Retina (tissue), 1 donor: ENCODE data around the gene FAM204A.

Source experiments
- DNase-seq: peaks from one replicate; pipeline ENCODE4 v3.0.0-alpha.2; 2016

FAM204A gene

DNA sequence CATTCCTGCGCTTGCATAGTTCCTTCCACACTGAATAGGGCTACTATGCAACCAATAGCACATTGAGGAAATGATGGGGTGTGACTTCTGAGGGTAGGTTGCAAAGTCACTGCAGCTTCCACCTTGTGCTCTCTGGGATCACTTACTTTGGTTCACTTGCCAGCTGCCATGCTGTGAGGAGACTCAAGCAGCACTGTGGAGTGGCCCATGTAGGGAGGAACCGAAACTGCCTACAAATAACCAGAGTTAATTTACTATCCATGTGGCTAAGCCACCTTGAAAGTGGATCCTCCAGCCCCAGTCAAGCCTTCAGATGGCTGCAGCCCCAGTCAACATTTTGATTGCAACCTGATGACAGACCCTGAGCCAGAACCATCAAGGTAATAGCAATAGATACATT is 64.3 kb downstream of the FAM204A start:
- DNase-seq, result no peak

DNA sequence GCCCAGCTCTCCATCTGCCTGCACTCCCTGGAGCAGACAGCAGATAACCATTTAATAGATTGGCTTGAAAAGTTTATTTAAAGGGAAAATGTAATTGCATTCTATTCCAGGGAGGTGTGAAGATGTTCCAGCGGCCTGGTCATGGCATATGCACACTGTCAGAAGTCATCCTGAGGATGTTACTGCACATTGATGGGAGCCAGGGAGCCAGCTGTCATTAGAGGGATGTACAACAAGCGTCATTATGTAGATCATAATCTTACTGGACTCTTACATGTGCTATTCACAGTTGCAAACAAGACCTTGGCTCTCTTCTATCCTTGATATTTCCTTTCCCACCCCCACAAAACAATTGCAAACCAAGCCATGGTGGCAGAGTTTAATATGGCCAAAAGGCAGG is 65.4 kb downstream of the FAM204A start:
- DNase-seq, result no peak

DNA sequence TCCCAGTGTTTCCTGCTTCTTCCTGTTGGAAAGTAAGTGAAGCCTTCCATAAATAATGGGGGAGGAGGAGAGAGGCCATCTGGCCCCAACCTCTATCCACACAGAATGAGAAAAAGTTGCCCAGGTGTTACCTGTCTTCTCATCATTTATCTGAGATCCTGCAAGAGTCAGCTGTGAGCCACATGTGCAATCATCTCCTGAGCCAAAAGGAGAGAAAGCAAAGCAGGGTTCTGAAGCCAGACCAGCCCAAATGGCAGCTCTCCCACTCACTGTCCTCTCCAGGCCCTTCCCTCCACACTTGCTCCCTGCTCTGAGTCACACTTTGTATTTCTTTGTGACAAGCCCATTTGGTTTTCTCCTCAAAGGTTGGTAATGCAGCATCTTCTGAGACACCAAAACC is 65.9 kb downstream of the FAM204A start:
- no peak for DNase-seq

DNA sequence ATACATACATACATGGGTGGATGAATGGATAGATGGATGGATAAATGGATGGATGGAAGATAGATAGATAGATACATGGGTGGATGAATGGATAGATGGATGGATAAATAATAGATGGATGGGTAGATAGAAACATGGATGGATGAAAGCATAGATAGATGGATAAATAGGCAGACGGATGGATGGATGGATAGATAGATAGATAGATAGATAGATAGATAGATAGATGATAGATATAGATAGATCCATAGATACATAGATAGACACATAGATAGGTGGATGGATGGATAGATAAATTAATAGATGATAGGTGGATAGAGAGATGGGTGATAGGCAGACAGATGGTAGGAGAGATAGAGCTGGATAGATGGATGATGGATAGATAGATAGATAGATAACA is 68.5 kb downstream of the FAM204A start:
- no peak for DNase-seq

DNA sequence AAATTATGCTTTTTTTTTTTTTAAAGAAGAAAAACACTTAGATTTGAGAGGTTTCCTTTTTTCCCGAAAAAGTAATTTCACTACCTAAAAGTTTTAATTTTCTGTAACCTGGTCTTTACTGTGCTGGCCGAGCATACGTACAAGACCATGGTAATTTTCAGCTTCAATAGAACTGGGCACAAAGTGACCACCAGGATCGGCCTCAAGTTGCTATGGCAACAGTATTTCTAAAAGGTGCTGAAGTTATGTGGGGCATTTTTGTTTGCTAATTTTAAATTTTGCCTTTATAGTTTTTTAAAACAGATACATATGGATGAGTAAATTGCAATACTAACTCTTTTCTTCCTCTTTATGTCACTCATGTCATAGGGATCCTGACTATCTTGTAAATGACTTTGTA is 69.4 kb downstream of the FAM204A start:
- no peak for DNase-seq

DNA sequence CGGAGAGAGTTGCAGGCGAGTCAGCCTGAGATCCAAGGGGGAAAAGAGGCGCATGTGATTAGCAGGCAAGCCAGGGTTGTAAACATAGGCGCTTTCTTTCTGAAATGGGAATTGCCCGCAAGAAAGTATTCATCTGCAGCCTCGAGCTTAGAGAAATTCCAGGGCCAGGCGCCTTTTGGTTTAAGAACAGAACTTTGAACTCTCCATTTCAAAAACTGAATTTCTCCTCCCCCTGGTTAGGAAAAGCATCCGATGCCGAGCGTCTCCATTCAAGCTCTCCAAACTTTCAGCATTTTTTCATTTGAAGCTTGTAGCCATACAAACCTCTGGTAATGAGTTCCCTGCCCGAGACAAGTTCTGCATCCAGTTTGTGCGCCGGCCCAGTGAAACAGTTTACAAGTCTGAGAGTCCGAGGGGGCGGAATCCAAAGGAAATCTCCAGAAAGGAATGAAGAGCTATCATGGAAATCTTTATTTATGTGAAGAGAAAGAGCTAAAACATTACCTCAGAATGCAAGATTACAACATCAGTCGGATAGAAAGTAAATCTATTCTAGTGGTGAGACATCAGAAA is 69.9 kb downstream of the FAM204A start:
- peak; percentile 48 for DNase-seq

DNA sequence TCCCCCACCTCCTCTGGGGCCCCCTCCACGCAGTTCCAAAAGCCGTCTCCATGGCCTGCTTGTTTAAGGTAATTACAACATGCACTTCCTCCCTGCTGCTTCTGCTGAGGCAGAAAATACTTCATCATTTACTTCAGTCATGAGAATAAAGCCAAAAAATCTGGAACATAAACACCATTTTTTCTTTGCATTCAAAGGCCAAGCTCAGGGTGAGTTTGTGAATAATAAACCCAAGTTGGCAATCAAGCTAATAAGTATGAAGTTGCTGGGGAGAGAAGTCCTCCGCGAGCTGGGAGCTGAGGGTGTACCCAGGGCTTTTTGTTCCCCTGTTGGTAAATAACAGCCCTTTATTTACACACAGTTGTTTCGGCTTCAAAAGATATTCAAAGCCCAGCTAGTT is 70.5 kb downstream of the FAM204A start:
- peak; percentile 41 for DNase-seq

DNA sequence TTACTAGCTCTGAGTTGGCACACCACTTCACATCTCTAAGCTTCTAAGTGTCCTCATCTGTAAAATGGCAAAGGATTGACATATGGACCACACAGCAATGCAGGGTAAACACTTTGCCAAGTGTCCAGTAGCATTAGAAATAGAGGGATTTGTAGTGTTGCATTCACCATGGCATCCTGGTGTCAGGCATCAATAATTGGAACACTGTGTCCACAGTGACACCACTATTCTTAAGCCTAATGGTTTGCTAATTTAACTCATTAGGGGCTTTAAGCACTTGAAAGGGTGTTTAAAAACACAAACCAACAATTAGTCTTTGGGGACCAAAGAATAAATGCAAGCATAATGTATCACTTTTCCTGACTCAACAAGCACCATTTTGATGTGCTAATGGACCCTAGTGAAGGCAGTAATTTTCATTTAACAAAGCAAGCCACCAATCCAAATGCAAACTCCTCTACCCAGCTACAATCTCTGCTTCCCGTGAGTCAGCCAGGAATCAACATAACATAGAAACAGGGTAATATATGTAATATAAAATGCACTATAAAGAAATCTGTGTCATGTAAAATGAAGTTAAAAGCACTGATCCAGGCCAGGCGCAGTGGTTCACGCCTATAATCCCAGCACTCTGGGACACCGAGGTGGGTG is 75.9 kb downstream of the FAM204A start:
- DNase-seq, result no peak

DNA sequence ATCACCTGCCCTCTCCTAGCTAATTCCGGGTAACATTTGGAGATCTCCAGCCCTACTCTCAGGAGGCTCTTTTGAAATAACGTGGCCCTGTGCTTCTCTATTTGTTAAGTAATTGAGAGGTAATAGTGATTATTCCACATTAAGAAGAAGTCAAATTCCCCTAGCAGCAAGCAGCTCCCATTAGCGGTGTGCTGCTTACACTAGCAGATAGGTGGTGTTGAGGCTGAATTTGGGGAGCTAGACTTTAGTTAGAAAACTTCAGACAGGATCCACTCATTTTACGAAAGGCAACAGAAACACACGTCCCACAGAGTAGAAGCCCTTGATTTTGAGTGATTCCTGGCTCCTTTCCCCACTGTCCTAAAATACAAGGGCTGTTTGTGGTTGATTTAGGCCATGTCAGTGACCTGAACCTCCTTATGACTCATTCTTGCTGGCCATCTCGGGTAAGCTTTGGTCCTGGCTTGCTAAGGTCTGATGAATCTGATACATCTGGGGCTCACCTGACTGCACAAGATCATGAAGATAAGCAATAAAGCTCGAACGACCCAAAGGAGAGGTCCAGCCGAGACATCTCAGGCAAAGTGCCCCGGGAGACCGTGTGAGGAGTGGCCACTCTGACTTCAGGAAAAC is 77.2 kb downstream of the FAM204A start:
- no peak for DNase-seq

DNA sequence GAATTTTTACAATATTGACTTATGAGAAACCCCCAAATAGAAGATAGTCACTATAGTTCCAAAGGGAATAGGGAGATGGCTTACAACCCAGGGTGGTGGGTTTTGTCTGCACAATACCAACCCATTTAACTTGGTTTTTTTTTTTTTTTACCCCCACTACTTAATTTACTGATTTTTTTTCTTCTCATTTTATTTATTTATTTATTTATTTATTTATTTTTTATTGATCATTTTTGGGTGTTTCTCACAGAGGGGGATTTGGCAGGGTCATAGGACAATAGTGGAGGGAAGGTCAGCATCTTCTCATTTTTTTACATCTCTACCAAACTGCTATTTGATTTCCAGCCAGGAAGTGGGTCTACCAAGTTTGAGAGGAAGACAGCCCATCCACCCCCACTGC is 77.9 kb downstream of the FAM204A start:
- no peak for DNase-seq

DNA sequence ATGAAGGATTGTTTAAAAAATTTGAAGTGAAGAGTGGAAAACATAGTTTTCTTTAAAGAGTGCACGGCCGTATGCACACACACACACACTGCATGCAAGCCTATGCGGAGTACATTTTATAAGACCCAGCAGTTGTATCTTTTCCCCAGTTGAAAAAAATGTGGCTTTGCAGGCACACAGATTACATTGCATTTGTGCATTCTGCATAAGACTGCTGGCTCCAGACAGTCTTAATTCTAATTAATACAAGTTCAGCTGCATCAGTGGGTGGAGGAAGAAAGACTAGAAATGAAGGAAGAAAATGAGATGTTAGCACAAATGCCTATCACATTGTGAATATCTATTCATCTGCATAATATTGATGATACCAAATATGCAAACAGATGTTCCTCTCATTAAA is 79.6 kb downstream of the FAM204A start:
- DNase-seq, result no peak

DNA sequence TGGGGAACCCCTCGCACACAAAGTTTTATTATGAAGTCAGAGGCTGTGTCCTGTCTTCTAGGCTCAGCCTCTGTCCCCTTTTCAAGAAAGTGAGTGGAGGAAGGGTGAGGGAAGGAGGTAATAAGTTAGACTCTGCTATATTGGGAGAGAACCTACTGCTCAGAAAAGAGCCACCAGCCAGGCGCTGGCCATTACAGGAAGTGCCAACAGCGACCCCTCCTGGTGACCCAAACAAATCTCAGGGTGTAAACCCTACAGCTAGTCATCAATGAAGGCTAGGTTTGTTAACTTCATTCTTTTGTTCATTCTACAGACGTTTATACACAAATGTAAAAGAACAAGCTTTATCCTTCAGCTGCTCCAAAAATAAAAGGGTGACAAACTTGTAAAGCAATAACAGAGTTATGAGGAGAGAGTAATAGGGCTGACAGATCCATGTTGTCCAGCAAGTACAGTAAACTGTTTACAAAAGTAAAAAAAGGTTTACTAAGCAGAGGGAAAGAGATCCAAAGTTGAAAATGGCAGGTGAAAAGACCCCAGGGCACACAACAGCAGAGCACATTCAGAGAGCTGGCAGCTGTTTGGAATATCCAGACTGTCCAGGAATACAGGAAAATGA is 82.7 kb downstream of the FAM204A start:
- DNase-seq, result peak; percentile 58

DNA sequence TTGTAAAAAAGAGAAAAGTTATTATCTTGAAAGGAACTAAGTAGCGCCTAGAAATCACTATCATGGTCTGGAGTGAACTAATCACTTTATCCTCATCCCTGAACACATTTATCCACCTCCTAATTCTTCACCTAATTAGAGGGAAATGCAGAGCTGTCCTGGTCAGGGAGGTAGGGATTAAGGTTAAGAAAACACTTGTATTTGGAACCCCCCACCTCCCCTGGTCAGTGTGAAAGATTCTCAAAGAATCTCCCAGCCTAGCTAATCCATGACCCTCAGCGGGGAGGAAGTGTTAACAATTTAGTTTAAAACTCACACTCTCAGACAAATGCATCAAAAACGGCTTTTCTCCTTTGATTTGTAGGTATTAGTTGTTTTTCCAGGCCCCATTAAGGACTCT is 83.8 kb downstream of the FAM204A start:
- no peak for DNase-seq

DNA sequence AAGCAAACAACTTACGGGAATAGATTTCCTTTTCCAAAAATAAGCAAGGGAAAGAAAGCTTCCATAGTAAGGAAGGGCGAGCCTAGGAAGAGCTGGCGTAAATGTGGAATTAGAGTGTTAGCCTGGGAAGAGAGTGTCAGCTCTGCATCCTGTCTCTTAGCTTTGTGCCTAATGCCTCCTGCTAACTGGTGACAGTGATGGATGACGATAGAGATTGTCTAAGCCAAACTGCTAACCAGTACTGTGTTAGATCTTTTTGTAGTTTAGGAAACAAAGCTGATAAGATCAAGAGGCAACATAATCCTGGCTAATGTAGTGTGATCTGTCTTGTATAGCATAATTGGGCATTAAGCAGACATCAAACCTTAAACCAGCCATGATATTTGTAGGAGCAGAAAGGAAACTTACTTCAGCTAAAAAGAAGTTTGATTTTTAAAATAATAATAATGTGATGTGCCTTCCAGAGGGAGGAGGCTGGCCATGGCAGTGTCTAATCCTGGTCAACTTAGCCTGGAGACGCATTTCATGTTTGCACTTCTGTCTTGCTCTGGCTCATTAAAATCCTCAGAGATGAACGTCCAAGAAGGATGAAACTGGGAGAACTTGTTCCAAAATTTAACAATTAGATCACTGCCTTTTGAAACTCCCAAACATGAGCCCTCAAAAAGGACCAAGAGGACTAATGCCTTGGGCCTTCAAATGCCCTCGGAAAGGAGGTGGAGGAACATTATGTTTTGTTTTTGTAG is 85.1 kb downstream of the FAM204A start:
- no peak for DNase-seq

DNA sequence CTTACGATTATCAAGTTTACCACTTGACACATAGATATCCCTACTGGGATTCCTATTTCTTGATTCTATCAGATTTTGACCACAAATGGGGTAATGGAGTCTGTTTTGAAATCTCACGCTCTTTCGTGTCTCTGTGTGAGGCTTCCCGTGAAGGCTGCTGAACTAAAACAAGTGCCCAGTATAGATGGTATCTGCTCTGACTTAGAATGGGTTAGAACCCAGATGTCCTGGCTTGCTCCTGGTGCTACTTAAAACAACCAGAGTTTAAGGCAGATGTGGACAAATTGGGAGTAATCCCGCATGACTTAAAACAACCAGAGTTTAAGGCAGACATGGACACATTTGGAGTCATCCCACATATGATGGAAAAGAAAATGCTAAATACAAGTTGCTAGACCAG is 85.9 kb downstream of the FAM204A start:
- no peak for DNase-seq

DNA sequence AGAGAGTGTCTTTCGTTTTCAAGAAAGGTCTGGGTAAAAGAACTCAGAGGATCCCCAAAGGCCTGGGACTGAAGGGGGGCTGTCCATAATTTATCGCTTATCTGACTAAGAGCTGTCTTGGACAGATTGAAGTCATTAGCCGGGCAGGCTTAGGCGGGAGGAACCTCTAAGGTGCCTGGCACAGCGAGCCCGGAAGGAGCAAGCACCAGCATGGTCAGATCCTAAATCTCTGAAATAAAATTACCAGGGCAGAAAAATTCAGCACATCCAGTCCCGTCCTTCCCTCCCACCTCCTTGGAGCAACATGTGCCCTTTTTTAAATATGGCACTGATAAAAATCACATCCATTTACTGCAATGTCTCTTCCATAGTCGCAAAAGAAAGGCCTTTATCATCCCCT is 86.8 kb downstream of the FAM204A start:
- no peak for DNase-seq

DNA sequence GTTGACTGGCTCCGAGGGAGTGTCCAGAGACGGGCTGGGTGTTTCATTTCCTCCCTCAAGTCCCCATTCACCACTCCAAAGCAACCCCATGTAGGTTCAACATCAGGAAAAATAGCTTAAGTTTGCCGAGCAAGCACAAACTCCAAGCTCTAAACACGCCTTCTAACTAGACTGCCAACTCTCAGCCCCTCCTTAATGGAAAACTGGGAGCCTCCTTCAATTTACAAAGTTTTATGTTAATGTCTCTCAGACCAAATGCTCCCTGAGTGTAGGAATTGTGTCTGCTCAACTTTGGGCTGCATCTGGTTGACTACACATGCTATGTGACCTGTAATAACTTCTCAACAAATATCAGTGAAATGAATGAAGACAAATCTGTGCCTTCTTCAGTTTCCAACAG is 87.5 kb downstream of the FAM204A start:
- no peak for DNase-seq

DNA sequence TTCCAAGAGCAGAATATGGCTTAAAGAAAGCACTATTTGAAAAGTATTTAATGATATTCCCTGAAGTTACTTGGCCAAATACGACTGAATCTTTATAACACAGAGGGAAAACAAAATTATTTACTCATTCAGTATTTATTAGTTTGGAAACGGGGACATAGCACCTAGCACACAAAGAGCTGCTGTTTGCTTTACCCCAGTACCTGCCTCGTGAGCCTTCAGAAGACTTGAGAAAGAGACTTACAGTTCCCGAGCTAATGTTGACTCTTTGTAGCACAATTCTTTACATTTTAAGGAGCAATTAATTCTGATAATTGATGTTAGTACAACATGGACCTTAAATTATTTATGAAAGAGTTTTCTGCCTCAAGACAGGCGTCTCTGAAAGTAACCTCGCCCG is 88.7 kb downstream of the FAM204A start:
- DNase-seq, result no peak

DNA sequence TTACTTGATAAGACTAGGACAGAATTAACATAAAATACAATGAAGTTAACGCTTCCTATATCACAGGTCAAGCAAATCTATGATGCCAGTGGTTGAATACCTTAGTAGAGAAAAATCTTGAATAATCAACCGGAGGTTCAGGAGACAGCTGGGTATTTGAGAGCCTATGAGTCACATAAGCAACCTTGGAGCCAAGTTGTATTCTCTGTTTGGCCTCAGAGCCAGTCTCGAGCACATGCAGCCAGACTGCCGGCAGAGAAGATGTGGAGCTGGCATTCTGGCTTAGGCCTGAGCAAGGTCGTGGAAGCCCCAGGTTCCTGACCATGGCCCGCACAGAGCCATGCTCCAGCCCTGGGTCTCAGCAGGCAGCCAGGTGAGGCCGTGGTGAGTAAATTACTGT is 90.3 kb downstream of the FAM204A start:
- DNase-seq, result no peak

DNA sequence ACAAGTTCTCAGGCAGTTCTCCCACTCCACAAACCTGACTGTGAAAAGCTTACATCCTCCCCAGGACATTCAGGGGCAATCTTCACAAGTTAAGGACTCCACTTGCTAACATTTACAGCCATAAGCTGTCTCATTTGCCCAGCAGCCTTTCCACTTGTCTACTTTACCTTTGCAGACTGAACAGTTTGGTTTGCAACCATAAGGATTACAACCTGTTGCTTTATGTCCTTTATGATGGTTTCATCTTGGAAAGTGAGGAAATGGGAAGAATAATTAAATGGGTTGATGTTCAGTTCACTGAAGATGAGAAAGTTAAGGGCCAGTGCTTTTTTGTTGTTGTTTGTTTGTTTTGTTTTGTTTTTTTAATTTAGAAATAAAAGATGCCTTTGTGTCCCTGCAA is 92.4 kb downstream of the FAM204A start:
- DNase-seq, result no peak
